HG02884 (cell line): ENCODE results near the gene CMSS1.
"Not testable (repeated sequence)": the region's sequence is repeated elsewhere in the genome, so short reads cannot be mapped to it uniquely, and the experiment has no call there.

Experiments used
- ATAC-seq: cut with Tn5 transposase; IDR thresholded peaks from one replicate; pipeline ENCODE4 v1.9.1; 2021; ENCODE audit warnings: mild to moderate bottlenecking, moderate library complexity; ENCODE audit not compliant: unreplicated experiment

The CMSS1 gene

GRCh38 chr3:100043271-100043670, 225.6 kb downstream of the CMSS1 start:
- ATAC-seq = no peak

- ATAC-seq = peak; percentile 71
Measured at GRCh38 chr3:100044369-100044768, 226.7 kb downstream of the CMSS1 start.

- no peak for ATAC-seq
Measured at GRCh38 chr3:100045696-100046095, 228.0 kb downstream of the CMSS1 start.

GRCh38 chr3:100046986-100047385, 229.3 kb downstream of the CMSS1 start:
- no peak for ATAC-seq

- ATAC-seq = peak; percentile 70
Measured at GRCh38 chr3:100047455-100048141, 229.9 kb downstream of the CMSS1 start.

- ATAC-seq = no peak
Measured at GRCh38 chr3:100048248-100048647, 230.6 kb downstream of the CMSS1 start.

- ATAC-seq = not testable (repeated sequence)
Measured at GRCh38 chr3:100051513-100051912, 233.9 kb downstream of the CMSS1 start.

GRCh38 chr3:100053951-100054620, 236.4 kb downstream of the CMSS1 start:
- no peak for ATAC-seq

GRCh38 chr3:100057716-100058575, 240.3 kb downstream of the CMSS1 start:
- no peak for ATAC-seq

GRCh38 chr3:100059472-100059871, 241.8 kb downstream of the CMSS1 start:
- ATAC-seq = no peak

- ATAC-seq = no peak
Measured at GRCh38 chr3:100060685-100061484, 243.2 kb downstream of the CMSS1 start.

GRCh38 chr3:100062665-100063064, 245.0 kb downstream of the CMSS1 start:
- ATAC-seq = no peak

GRCh38 chr3:100063929-100064461, 246.3 kb downstream of the CMSS1 start:
- ATAC-seq = no peak

- ATAC-seq = no peak
Measured at GRCh38 chr3:100067589-100067988, 249.9 kb downstream of the CMSS1 start.

- ATAC-seq = peak; percentile 62
Measured at GRCh38 chr3:100068826-100069225, 251.2 kb downstream of the CMSS1 start.

GRCh38 chr3:100069472-100069871, 251.8 kb downstream of the CMSS1 start:
- no peak for ATAC-seq

GRCh38 chr3:100072326-100073048, 254.8 kb downstream of the CMSS1 start:
- peak; percentile 43 for ATAC-seq

GRCh38 chr3:100073049-100073713, 255.5 kb downstream of the CMSS1 start:
- no peak for ATAC-seq

GRCh38 chr3:100073714-100074307, 256.1 kb downstream of the CMSS1 start:
- peak; percentile 37 for ATAC-seq
